Chondrocyte (in vitro differentiated cells): Measurements from ENCODE around the gene SPSB1. TPM values are rescaled to one million over a fixed set of nuclear protein-coding genes. Genes with fewer than 3 reads are reported as not detected.

Experiments used
- DNase-seq: peaks from one replicate; pipeline ENCODE4 v3.0.0; 2021; ENCODE audit warnings: mixed read lengths, low spot score
- H3K27ac Mint-ChIP-seq: one replicate; pipeline ENCODE4 v1.8.0; 2021; ENCODE audit warnings: mild to moderate bottlenecking, moderate library complexity, mixed read lengths; ENCODE audit not compliant: unreplicated experiment
- H3K27me3 Mint-ChIP-seq: 2 replicates; pipeline ENCODE4 v1.8.0; 2021; ENCODE audit warnings: low read depth, mixed read lengths
- H3K36me3 Mint-ChIP-seq: 2 replicates; pipeline ENCODE4 v1.8.0; 2021; ENCODE audit warnings: low read depth, mixed read lengths
- H3K4me1 Mint-ChIP-seq: 2 replicates; pipeline ENCODE4 v1.8.0; 2021; ENCODE audit warnings: low read depth, mild to moderate bottlenecking, mixed read lengths
- H3K4me3 Mint-ChIP-seq: one replicate; pipeline ENCODE4 v1.8.0; 2021; ENCODE audit warnings: mild to moderate bottlenecking, moderate library complexity, mixed read lengths; ENCODE audit not compliant: unreplicated experiment
- H3K9me3 Mint-ChIP-seq: 2 replicates; pipeline ENCODE4 v1.8.0; 2021; ENCODE audit warnings: low read depth, mixed read lengths
- total RNA-seq: library from RNA; stranded (reverse); gene quantifications from 3 replicates; pipeline ENCODE4 v1.2.1, GENCODE V29; 2021
- TF ChIP-seq, protein P1 (sequence below): fragments of 200-600 bp; sonication (generic); IDR thresholded peaks from 2 replicates; pipeline ENCODE4 v1.5.0; 2021; ENCODE audit warnings: antibody characterized with exemption, mild to moderate bottlenecking, moderate library complexity

The SPSB1 gene
- total RNA-seq, 1 donor from 2014 or later, result 173 TPM

DNA sequence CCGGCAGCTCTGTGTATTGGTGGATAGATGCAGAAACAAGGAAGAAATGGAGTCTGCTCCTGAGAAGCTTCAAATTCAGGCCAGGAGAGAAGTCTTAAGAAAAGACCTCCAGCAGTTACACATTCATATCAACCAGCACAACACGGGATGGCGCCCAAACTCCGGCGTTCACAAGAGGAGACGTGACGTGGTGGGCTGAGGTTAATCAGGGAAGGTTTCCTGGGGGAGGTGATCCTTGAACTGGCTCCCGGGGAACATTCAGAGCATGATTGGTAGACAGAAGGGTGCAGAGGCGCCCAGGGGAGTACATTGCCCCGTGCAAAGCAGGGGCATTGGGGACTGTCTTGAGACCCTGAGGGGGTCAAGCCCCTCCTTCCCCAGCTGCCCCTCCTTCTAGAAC, 27.7 kb upstream of the SPSB1 start:
- Mint-ChIP-seq H3K9me3 (no peaks in the 10 kb centered on the region), H3K4me3 (no peak overlapping the region), H3K27me3 (no peaks in the 10 kb centered on the region), H3K27ac (no peak overlapping the region), H3K36me3 (peaks cover 11% of the 10 kb centered on the region), H3K4me1 (peaks cover 27% of the 10 kb centered on the region)
- DNase-seq, result no peak
- TF ChIP-seq, protein P1, sequence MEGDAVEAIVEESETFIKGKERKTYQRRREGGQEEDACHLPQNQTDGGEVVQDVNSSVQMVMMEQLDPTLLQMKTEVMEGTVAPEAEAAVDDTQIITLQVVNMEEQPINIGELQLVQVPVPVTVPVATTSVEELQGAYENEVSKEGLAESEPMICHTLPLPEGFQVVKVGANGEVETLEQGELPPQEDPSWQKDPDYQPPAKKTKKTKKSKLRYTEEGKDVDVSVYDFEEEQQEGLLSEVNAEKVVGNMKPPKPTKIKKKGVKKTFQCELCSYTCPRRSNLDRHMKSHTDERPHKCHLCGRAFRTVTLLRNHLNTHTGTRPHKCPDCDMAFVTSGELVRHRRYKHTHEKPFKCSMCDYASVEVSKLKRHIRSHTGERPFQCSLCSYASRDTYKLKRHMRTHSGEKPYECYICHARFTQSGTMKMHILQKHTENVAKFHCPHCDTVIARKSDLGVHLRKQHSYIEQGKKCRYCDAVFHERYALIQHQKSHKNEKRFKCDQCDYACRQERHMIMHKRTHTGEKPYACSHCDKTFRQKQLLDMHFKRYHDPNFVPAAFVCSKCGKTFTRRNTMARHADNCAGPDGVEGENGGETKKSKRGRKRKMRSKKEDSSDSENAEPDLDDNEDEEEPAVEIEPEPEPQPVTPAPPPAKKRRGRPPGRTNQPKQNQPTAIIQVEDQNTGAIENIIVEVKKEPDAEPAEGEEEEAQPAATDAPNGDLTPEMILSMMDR, result no peak

DNA sequence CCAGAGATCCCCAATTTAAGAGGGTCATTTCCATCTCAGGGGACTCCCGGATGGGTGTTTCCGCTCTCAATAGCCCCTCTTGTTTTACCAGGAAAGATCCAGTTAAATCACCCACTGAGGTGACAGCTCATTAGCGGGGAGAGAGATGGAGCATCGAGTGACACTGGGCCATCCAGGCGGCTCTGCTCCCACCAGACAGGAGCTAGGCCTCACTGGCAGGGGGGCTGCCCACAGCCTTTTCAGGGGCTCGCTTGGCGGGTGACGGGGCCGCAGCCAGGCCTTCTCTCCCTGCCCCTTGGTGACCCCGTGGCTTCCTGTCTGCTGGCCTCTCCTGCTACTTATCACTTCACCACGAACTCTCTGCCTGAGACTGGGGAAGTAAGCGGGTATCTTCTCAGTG, 26.7 kb upstream of the SPSB1 start:
- DNase-seq, result no peak
- H3K36me3 Mint-ChIP-seq, result peaks cover 11% of the 10 kb centered on the region
- TF ChIP-seq, protein P1, result no peak
- no peak overlapping the region for H3K4me3 Mint-ChIP-seq
- H3K27me3 Mint-ChIP-seq, result no peaks in the 10 kb centered on the region
- H3K4me1 Mint-ChIP-seq, result peaks cover 36% of the 10 kb centered on the region
- peak overlapping the region; percentile 12 for H3K27ac Mint-ChIP-seq
- H3K9me3 Mint-ChIP-seq, result no peaks in the 10 kb centered on the region

DNA sequence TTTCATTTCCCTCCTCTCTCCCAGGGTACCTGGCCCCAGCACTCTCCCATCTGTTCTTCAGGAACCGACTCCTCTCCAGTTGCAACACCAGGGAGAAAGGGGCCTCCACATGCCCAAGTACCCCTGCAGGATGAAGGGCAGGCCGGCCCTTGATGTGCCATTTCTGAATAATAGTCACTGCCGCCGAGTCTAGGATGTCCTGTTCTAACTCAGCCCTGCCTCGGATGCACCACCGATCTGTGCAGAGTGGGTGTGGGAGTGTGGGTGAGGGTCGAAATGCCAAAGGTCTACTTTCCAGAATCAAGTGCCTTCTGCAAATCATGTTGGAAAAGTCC, 25.4 kb upstream of the SPSB1 start:
- H3K36me3 Mint-ChIP-seq, result peaks cover 9% of the 10 kb centered on the region
- H3K27ac Mint-ChIP-seq, result peak overlapping the region; percentile 66
- no peaks in the 10 kb centered on the region for H3K9me3 Mint-ChIP-seq
- H3K4me1 Mint-ChIP-seq, result peaks cover 42% of the 10 kb centered on the region
- no peaks in the 10 kb centered on the region for H3K27me3 Mint-ChIP-seq
- no peak for DNase-seq
- H3K4me3 Mint-ChIP-seq, result no peak overlapping the region
- TF ChIP-seq, protein P1, result no peak

DNA sequence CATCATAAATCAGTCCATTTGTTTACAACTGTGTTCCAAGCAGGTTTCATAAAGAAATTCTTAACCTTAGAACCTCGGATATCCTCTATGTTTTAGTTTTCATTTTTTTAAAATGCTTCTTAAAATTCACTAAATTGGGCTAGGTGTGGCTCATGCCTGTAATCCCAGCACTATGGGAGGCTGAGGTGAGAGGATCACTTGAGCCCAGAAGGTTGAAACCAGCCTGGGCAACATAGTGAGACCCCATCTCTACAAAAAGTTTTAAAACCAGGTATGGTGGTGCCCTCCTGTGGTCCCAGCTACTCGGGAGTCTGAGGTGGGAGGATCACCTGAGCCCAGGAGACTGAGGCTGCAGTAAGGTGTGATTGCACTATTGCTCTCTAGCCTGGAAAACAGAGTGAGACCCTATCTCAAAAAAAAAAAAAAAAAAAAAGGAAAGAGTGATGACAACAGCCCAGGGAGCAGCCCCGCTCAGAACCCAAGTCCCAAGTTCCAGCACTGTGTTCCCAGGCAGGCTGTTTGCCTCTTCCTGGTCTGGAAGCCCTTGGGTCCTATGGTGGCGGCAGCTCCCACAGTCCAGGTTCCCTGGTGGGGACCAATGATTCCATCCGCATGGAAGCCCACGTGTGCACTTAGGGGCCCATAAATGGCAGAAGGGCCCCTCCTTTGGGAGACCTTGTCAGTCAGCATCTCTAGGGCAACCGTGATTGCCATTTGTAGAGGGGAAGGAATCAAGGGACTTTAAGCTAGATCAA, 24.7 kb upstream of the SPSB1 start:
- peaks cover 42% of the 10 kb centered on the region for H3K4me1 Mint-ChIP-seq
- no peak overlapping the region for H3K27ac Mint-ChIP-seq
- DNase-seq, result no peak
- peaks cover 9% of the 10 kb centered on the region for H3K36me3 Mint-ChIP-seq
- H3K27me3 Mint-ChIP-seq, result no peaks in the 10 kb centered on the region
- no peaks in the 10 kb centered on the region for H3K9me3 Mint-ChIP-seq
- TF ChIP-seq, protein P1, result no peak
- no peak overlapping the region for H3K4me3 Mint-ChIP-seq

DNA sequence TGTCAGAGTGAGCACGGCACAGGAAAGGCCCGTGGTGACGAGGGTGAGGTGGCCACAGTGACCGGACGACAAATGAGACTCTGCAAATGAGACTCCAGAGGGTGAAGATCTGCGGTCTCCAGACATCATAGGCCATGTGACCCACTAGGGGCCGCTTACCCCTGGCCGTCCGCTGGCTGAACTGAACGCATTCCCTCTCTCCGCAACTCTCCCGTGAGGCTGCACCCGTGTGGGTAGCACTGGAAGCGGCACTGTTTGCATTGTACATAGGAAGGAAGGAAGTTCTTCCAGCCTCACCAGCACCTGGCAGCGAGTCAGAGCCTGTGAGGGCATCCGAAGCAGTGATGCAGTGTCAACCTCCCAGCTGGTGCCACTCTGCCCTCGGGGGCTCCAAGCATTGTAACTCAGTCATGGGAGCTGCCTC, 23.6 kb upstream of the SPSB1 start:
- DNase-seq, result peak; percentile 66
- TF ChIP-seq, protein P1, result no peak
- H3K27ac Mint-ChIP-seq, result no peak overlapping the region
- peaks cover 42% of the 10 kb centered on the region for H3K4me1 Mint-ChIP-seq
- H3K36me3 Mint-ChIP-seq, result peaks cover 9% of the 10 kb centered on the region
- H3K27me3 Mint-ChIP-seq, result no peaks in the 10 kb centered on the region
- no peak overlapping the region for H3K4me3 Mint-ChIP-seq
- H3K9me3 Mint-ChIP-seq, result no peaks in the 10 kb centered on the region
